GM12878 (cell line): ENCODE data around the gene GNA15. TPM values are rescaled to one million over a fixed set of nuclear protein-coding genes. Genes with fewer than 3 reads are reported as not detected.

Experiments
- ATAC-seq: fragments of 200-7000 bp; cut with Tn5 transposase; 3 replicates; pipeline ENCODE4 v1.9.1; 2020; ENCODE audit warnings: mild to moderate bottlenecking, moderate library complexity
- BruUV-seq: library from RNA; stranded (reverse); fragments of 400-500 nt; replicated peaks from 2 replicates; lab custom pipeline; 2021; lab: Mats Ljungman, UMichigan
- CTCF ChIA-PET: fragments of 300-600 bp; sonication (Branson Sonifier 250); formaldehyde crosslinking; extraction: SDS; loops from one replicate; lab custom pipeline; 2021; ENCODE audit warnings: inconsistent platforms; lab: Yijun Ruan, JAX
- POLR2A ChIA-PET: fragments of 350-600 bp; formaldehyde crosslinking; extraction: SDS; loops from one replicate; lab custom pipeline; 2021; ENCODE audit warnings: inconsistent platforms; lab: Charles Lee
- RAD21 ChIA-PET: fragments of 300-600 bp; sonication (Branson Sonifier 250); formaldehyde crosslinking; loops from one replicate; lab custom pipeline; 2023; ENCODE audit warnings: antibody characterized with exemption; ENCODE audit not compliant: unreplicated experiment; lab: Charles Lee
- SMC1A ChIA-PET: fragments of 300-600 bp; sonication (Branson Sonifier 250); formaldehyde crosslinking; loops from one replicate; lab custom pipeline; 2023; ENCODE audit not compliant: unreplicated experiment, uncharacterized antibody; lab: Charles Lee
- DNase-seq: peaks from one replicate; pipeline ENCODE4 v3.0.0-alpha.2; 2011; ENCODE audit warnings: low read depth, low spot score
- FAIRE-seq: peaks from 3 replicates; lab custom pipeline; 2011; peaks lifted over from hg19 to GRCh38; lab: Jason Lieb, UNC
- H2AFZ ChIP-seq: 2 replicates; pipeline ENCODE4 v1.6.0; 2011; ENCODE audit warnings: low read depth, low read length, control low read depth; ENCODE audit not compliant: control insufficient read depth
- H3K27ac ChIP-seq: 2 replicates; pipeline ENCODE4 v1.5.1; 2011; ENCODE audit warnings: control low read depth; ENCODE audit not compliant: control insufficient read depth, insufficient read depth
- H3K27me3 ChIP-seq, 2 experiments: replicated peaks in 1 of 2; 2 replicates each; pipeline versions ENCODE4 v1.6.0 to v1.6.1; 2011; ENCODE audit warnings: low read length in 1 of 2; ENCODE audit not compliant: control insufficient read depth in 2 of 2, insufficient read depth in 2 of 2
- H3K36me3 ChIP-seq, 2 experiments: 2 replicates each; pipeline ENCODE4 v1.5.1; 2011; ENCODE audit warnings: low read length in 1 of 2; ENCODE audit not compliant: control insufficient read depth in 2 of 2, insufficient read depth in 2 of 2
- H3K4me1 ChIP-seq: 2 replicates; pipeline ENCODE4 v1.6.1; 2011; ENCODE audit warnings: mild to moderate bottlenecking, low read length, moderate library complexity, mixed read lengths; ENCODE audit not compliant: control insufficient read depth, insufficient read depth
- H3K4me2 ChIP-seq: 2 replicates; pipeline ENCODE4 v1.6.0; 2011; ENCODE audit warnings: control low read depth; ENCODE audit not compliant: control insufficient read depth, insufficient read depth
- H3K4me3 ChIP-seq: fragments of 200-600 bp; sonication (generic); 2 replicates; pipeline ENCODE4 v1.5.1; 2016
- H3K79me2 ChIP-seq: 2 replicates; pipeline ENCODE4 v1.6.0; 2011; ENCODE audit warnings: low read length; ENCODE audit not compliant: control insufficient read depth, insufficient read depth
- H3K9ac ChIP-seq: 2 replicates; pipeline ENCODE4 v1.8.0; 2011; ENCODE audit warnings: low read length, control low read depth, mixed read lengths; ENCODE audit not compliant: control insufficient read depth, insufficient read depth
- H3K9me3 ChIP-seq: replicated peaks from 3 replicates; pipeline ENCODE4 v1.5.1; 2011; ENCODE audit warnings: mild to moderate bottlenecking, low read length; ENCODE audit not compliant: control insufficient read depth, insufficient read depth
- H4K20me1 ChIP-seq: 2 replicates; pipeline ENCODE4 v1.6.0; 2011; ENCODE audit not compliant: control insufficient read depth, insufficient read depth
- BHLHE40 ChIP-seq, 2 experiments: fragments of 450-650 bp in 1 of 2; IDR thresholded peaks; 2 replicates each; pipeline ENCODE4 v1.6.1; 2011 to 2017; ENCODE audit warnings: low read depth in 2 of 2, borderline replicate concordance in 1 of 2, improper control_type of control experiment in 1 of 2, low read length in 1 of 2, mild to moderate bottlenecking in 1 of 2
- BMI1 ChIP-seq: fragments of 450-650 bp; IDR thresholded peaks from 2 replicates; pipeline ENCODE4 v1.6.1; 2016; ENCODE audit warnings: mild to moderate bottlenecking, moderate library complexity, borderline replicate concordance
- EED ChIP-seq: sonication (generic); IDR thresholded peaks from 2 replicates; pipeline ENCODE4 v1.6.1; 2016; ENCODE audit warnings: antibody characterized with exemption, low read depth
- ELK1 ChIP-seq: IDR thresholded peaks from 2 replicates; pipeline ENCODE4 v1.6.1; 2012; ENCODE audit warnings: low read depth, low read length, improper control_type of control experiment
- EZH2 ChIP-seq: IDR thresholded peaks from 2 replicates; pipeline ENCODE4 v1.6.1; 2012; ENCODE audit warnings: low read depth, mild to moderate bottlenecking, control low read depth, inconsistent platforms, low read length, borderline replicate concordance; ENCODE audit not compliant: control insufficient read depth
- NFIC ChIP-seq: IDR thresholded peaks from 2 replicates; pipeline ENCODE4 v1.6.1; 2012; ENCODE audit warnings: low read depth, mild to moderate bottlenecking, inconsistent platforms, low read length, moderate library complexity
- SP1 ChIP-seq: IDR thresholded peaks from one replicate; pipeline ENCODE4 v1.6.1; 2011; ENCODE audit warnings: low read depth, low read length
- TBL1XR1 ChIP-seq: IDR thresholded peaks from 2 replicates; pipeline ENCODE4 v1.6.1; 2012; ENCODE audit warnings: low read depth, low read length, improper control_type of control experiment
- ZNF622 ChIP-seq: fragments of 450-650 bp; IDR thresholded peaks from 2 replicates; pipeline ENCODE4 v1.6.1; 2017; ENCODE audit warnings: mild to moderate bottlenecking, inconsistent platforms
- ZSCAN29 ChIP-seq: fragments of 450-650 bp; IDR thresholded peaks from 2 replicates; pipeline ENCODE4 v1.6.1; 2017; ENCODE audit warnings: mild to moderate bottlenecking, moderate library complexity
- WGBS: methylation state at CpG from one replicate; pipeline ENCODE4 v1.1.6; 2016; ENCODE audit warnings: low lambda C conversion rate; ENCODE audit not compliant: insufficient replicate concordance, insufficient coverage; ENCODE audit errors: missing lambda C conversion rate; 5-methylcytosine and 5-hydroxymethylcytosine counted together
- in situ Hi-C: fragments of 300-500 bp; cut with MboI; formaldehyde crosslinking; loops from 9 replicates; pipeline ENCODE4 v1.14.3; 2018; ENCODE audit warnings: mixed read lengths
- intact Hi-C: fragments of 100-400 bp; cut with micrococcal nuclease; formaldehyde crosslinking; loops from one replicate; pipeline ENCODE4 v1.14.2; 2022; ENCODE audit not compliant: unreplicated experiment
- polyA plus RNA-seq, 11 experiments: library from polyadenylated mRNA; depleted of rRNA in 4 of 11; unstranded in 6 of 11; stranded (reverse) in 5 of 11; fragments of >200 nt; fragmentation: Nextera tagmentation in 4 of 11; fragmentation: Illumina TruSeq in 1 of 11; extraction: Ambion mirVana in 4 of 11; extraction: Trizol in 1 of 11; gene quantifications; 1 replicate in 1 of 11; 2 replicates in 10 of 11; pipeline versions ENCODE4 v1.2.1 to v1.2.3, GENCODE V29; 2011 to 2016; ENCODE audit warnings: inconsistent platforms in 2 of 11, missing spikeins in 2 of 11, low read depth in 1 of 11
- total RNA-seq, 4 experiments: library from RNA; depleted of rRNA in 3 of 4; stranded (reverse); fragments of >200 nt in 3 of 4; fragmentation: Illumina TruSeq in 1 of 4; extraction: Trizol in 1 of 4; gene quantifications; 2 replicates each; pipeline versions ENCODE4 v1.2.1 to v1.2.3, GENCODE V29; 2013 to 2021

The GNA15 gene
- total and polyA plus RNA-seq, 10 of the 15 experiments (the other 5 are each of a cell fraction or from before 2014, with no cell fraction given): 0.42 to 18.0 (median 9.4) TPM

- H3K27me3 ChIP-seq: no peaks in the 10 kb centered on the region
- H4K20me1 ChIP-seq: no peaks in the 10 kb centered on the region; the same call in 1 of the 2 replicates
- no peak overlapping the region for H2AFZ ChIP-seq
- SMC1A ChIA-PET: interaction anchor here (1.6 kb wide), 1 partner anchor 149 kb away, joined by 3 read pairs; no protein-coding TSS in a partner anchor
- no peaks in the 10 kb centered on the region for H3K79me2 ChIP-seq
- H3K4me1 ChIP-seq: no peaks in the 10 kb centered on the region
- DNase-seq (no peak), FAIRE-seq (no peak), ATAC-seq (no peak)
- no peak overlapping the region for H3K4me3 ChIP-seq
- POLR2A ChIA-PET: no interaction called here
- H3K9me3 ChIP-seq: no peaks in the 10 kb centered on the region
- CTCF ChIA-PET: interaction anchor here (1.2 to 6.2 kb wide), 7 partner anchors 12 to 155 kb away, joined by 3 to 73 read pairs (median 20); no protein-coding TSS in a partner anchor
- no peak overlapping the region for H3K27ac ChIP-seq
- no peak for TF ChIP-seq NFIC
- no peak for TF ChIP-seq BHLHE40 (IDR thresholded peaks at IDR 0.05; ENCODE audit: borderline replicate concordance in 1 of 2, low read depth in 2 of 2, low read length in 1 of 2)
- no peak for TF ChIP-seq ZNF622
- no peak for TF ChIP-seq BMI1
- no peak overlapping the region for H3K9ac ChIP-seq
- 78% methylated on average over 33 of the region's 33 CpGs for WGBS
- H3K4me2 ChIP-seq: no peak overlapping the region
- no TSS peak for BruUV-seq
- no peaks in the 10 kb centered on the region for H3K36me3 ChIP-seq
- in situ Hi-C loops (no loop called here), intact Hi-C loops (no loop called here)
- RAD21 ChIA-PET: no interaction called here
Measured at GRCh38 chr19:3105641-3106508, 30.0 kb upstream of the GNA15 start.

GRCh38 chr19:3106509-3107141, 29.2 kb upstream of the GNA15 start:
- Histone ChIP-seq H3K9me3 (no peaks in the 10 kb centered on the region), H2AFZ (no peak overlapping the region), H3K79me2 (no peaks in the 10 kb centered on the region), H3K36me3 (no peaks in the 10 kb centered on the region), H3K9ac (no peak overlapping the region), H4K20me1 (no peaks in the 10 kb centered on the region; the same call in 1 of the 2 replicates), H3K4me1 (no peaks in the 10 kb centered on the region), H3K4me2 (no peak overlapping the region), H3K4me3 (no peak overlapping the region), H3K27me3 (no peaks in the 10 kb centered on the region), H3K27ac (no peak overlapping the region)
- DNase-seq: no peak
- CTCF ChIA-PET: interaction anchor here (0.6 to 6.2 kb wide), 4 partner anchors 11 to 104 kb away, joined by 3 to 73 read pairs (median 4); no protein-coding TSS in a partner anchor
- WGBS: 67% methylated on average over 17 of the region's 17 CpGs
- TF ChIP-seq EZH2 (no peak), ELK1 (no peak), ZSCAN29 (no peak), SP1 (no peak), TBL1XR1 (no peak), EED (no peak)
- POLR2A ChIA-PET: no interaction called here
- BruUV-seq: no TSS peak
- no peak for ATAC-seq
- SMC1A ChIA-PET: interaction anchor here (1.6 kb wide), 1 partner anchor 149 kb away, joined by 3 read pairs; no protein-coding TSS in a partner anchor
- intact Hi-C loops: no loop called here
- in situ Hi-C loops: no loop called here
- RAD21 ChIA-PET: no interaction called here
- FAIRE-seq: no peak
